MG63 (cell line): ENCODE data around the gene PCBP4. TPM values are rescaled to one million over a fixed set of nuclear protein-coding genes. Genes with fewer than 3 reads are reported as not detected.

Experiments
- DNase-seq: peaks from one replicate; pipeline ENCODE4 v3.0.0-alpha.2; 2020
- H3K27me3 ChIP-seq: fragments of 250-450 bp; sonication (Bioruptor Pico); 2 replicates; pipeline ENCODE4 v1.5.1; 2020; ENCODE audit warnings: mild to moderate bottlenecking, moderate library complexity
- H3K36me3 ChIP-seq: fragments of 250-450 bp; sonication (Bioruptor Pico); 2 replicates; pipeline ENCODE4 v1.5.1; 2020; ENCODE audit warnings: mild to moderate bottlenecking, moderate library complexity
- H3K4me3 ChIP-seq: fragments of 250-450 bp; sonication (Bioruptor Pico); 2 replicates; pipeline ENCODE4 v1.5.1; 2020; ENCODE audit warnings: mild to moderate bottlenecking, moderate library complexity
- H3K9me3 ChIP-seq: fragments of 250-450 bp; sonication (Bioruptor Pico); 2 replicates; pipeline ENCODE4 v1.5.1; 2020; ENCODE audit warnings: mild to moderate bottlenecking, moderate library complexity
- total RNA-seq: library from RNA; depleted of rRNA; stranded (reverse); fragments of >200 nt; shearing (Covaris generic); gene quantifications from 2 replicates; pipeline ENCODE4 v1.2.3, GENCODE V29; 2014; ENCODE audit warnings: low replicate concordance

Gene PCBP4
- total RNA-seq, 1 experiment from 2014 or later: 24.8 TPM

DNA sequence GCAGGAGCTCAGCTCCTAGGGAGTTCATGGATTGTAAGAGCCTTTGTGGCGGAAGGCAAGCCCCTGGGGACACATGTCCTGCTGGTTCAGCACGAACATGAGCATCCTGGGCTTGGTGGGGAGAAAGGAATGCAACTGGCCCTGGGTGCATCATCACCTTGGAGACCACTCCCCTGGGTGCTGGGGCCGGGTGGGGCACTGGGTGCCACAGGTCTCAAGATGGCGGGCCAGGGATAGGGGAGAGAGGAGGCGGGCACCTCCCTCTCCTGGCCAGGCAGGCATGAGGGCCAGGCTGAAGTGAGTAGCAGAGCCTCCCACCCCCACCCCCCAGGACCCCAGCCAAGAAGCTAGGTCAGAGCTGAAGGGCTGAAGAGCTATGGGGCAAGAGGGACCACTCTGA lies 768 bp downstream of the PCBP4 start:
- Histone ChIP-seq H3K36me3 (peaks cover under 1% of the 10 kb centered on the region; the same call in 1 of the 2 replicates), H3K27me3 (no peaks in the 10 kb centered on the region), H3K4me3 (peak overlapping the region; percentile 59), H3K9me3 (no peaks in the 10 kb centered on the region)
- DNase-seq: no peak

DNA sequence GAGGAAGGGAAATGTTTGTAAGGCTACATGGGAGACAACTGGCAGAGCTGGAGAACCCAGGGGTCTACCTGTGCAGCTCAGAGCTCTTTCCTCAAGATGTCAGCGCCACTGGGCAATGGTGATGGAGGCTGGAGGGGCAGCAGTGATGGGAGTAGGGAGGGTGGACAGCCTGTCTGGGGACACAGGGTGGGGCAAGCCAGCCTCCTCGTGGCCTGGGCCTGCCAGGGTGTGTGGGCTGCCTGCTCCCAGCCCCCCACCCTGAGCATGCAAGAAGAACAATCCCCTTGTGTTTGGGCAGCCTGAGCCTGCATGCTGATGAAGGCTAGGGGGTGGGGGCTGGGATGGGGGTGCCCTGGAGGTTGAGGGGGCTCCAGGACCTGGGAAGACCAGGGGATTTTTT lies 1.2 kb downstream of the PCBP4 start:
- Histone ChIP-seq H3K9me3 (no peaks in the 10 kb centered on the region), H3K4me3 (no peak overlapping the region), H3K27me3 (no peaks in the 10 kb centered on the region), H3K36me3 (no peaks in the 10 kb centered on the region)
- no peak for DNase-seq

DNA sequence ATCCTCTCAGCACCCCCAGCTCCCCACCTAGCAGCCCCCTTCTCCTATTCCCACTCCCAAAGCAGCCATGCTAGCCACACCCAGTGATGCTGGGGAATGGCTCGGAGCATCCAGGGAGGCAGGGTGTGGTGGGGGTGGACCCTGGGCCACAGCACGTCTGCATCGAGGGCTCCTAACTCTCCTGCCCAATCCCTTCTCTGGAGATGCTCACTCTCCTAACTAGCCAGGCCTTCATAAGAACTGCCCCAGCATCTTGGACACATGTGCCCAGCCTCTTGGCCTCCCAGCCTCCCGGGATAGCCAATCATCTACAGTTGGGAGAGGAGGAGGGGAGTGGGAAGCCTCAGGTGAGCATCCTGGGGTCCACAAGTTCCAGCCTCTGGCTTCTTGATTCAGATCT lies 2.7 kb downstream of the PCBP4 start:
- H3K4me3 ChIP-seq: no peak overlapping the region
- H3K36me3 ChIP-seq: no peaks in the 10 kb centered on the region
- no peaks in the 10 kb centered on the region for H3K27me3 ChIP-seq
- no peaks in the 10 kb centered on the region for H3K9me3 ChIP-seq
- no peak for DNase-seq

GRCh38 chr3:51963951-51964451 lies 3.3 kb downstream of the PCBP4 start:
- Histone ChIP-seq H3K9me3 (no peaks in the 10 kb centered on the region), H3K27me3 (no peaks in the 10 kb centered on the region), H3K4me3 (no peak overlapping the region), H3K36me3 (no peaks in the 10 kb centered on the region)
- DNase-seq: no peak

GRCh38 chr3:51962854-51963530 lies 4.3 kb downstream of the PCBP4 start:
- no peak for DNase-seq
- Histone ChIP-seq H3K36me3 (no peaks in the 10 kb centered on the region), H3K9me3 (no peaks in the 10 kb centered on the region), H3K4me3 (no peak overlapping the region), H3K27me3 (no peaks in the 10 kb centered on the region)

DNA sequence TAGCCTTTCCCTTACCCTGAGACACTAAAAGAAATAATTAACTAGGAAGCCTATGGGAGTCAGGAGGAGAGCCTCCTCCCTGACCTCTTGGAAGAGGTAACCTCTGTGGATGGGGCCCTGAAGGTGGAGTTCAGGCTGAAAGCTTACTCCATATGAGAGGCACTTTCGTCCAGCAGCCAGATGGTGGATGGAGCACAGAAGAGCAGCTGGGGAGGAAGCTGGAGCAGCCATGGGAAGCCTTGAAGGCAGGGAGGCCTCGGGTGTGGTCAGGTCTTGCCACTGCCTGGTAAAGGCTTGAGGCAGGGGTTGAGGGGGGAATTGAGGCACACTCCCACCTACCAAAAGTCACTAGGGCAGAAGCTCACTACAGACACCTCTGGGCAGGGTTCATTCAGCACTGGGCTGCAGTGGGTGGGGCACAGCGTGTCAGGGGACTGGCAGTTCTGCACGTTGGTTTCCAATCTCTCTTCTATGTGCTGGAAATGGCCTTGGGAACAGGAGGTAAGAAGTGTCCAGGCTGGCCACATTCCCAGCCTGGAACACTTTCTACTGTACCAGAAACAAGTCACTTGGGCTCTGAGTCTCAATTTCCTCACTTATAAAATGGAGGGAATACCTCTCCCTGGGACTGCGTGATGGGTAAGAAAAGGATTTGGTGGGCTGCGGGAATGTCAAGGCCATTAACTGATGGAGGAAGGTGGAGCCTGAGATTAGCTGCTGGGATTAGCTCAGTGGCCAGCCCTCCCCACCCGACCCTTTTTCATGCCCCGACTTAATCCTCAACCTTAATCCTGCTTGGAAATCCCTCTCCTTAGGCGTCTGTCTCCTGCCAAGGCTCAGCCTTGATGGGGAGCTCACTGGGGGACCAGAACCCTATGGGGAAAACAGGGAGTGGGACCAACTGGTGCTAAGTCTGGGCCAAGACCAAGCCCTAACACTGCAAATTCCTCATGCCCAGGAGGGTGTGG lies 5.4 kb downstream of the PCBP4 start:
- H3K4me3 ChIP-seq: no peak overlapping the region

DNA sequence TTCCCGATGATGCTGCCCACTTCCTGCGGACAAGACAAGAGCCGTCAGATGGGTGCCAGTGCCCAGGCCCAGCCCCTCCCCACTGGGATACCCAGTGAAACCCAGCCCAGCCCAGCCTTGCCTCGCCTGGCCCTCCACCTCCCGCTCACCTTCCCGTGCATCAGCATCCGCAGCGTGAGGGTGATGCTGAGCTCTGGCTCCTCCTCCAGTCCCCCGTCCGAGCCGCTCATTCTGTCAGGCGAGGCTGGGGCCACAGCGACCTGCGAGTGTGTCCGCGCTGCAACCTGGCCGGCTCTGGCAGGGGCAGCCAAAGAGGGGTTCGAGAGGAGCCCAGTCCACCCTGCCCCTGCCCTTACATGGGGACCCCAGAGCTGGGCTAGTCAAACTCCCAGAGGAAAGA lies 6.2 kb downstream of the PCBP4 start:
- H3K36me3 ChIP-seq: no peaks in the 10 kb centered on the region

More for the DNA sequence above, 5.4 kb downstream of the PCBP4 start:
- no peaks in the 10 kb centered on the region for H3K36me3 ChIP-seq
- no peak for DNase-seq
- no peaks in the 10 kb centered on the region for H3K9me3 ChIP-seq
- H3K27me3 ChIP-seq: no peaks in the 10 kb centered on the region

GRCh38 chr3:51960386-51960785 lies 6.9 kb downstream of the PCBP4 start:
- DNase-seq: no peak
- Histone ChIP-seq H3K36me3 (no peaks in the 10 kb centered on the region), H3K27me3 (no peaks in the 10 kb centered on the region), H3K9me3 (no peaks in the 10 kb centered on the region), H3K4me3 (no peak overlapping the region)

More for the DNA sequence above, 6.2 kb downstream of the PCBP4 start:
- DNase-seq: no peak
- H3K9me3 ChIP-seq: no peaks in the 10 kb centered on the region
- no peak overlapping the region for H3K4me3 ChIP-seq
- H3K27me3 ChIP-seq: no peaks in the 10 kb centered on the region

GRCh38 chr3:51959651-51960050 lies 7.6 kb downstream of the PCBP4 start:
- no peak for DNase-seq
- Histone ChIP-seq H3K36me3 (no peaks in the 10 kb centered on the region), H3K9me3 (no peaks in the 10 kb centered on the region), H3K27me3 (no peaks in the 10 kb centered on the region), H3K4me3 (no peak overlapping the region)

- Histone ChIP-seq H3K36me3 (no peaks in the 10 kb centered on the region), H3K27me3 (no peaks in the 10 kb centered on the region), H3K9me3 (no peaks in the 10 kb centered on the region), H3K4me3 (no peak overlapping the region)
- no peak for DNase-seq
Observed at GRCh38 chr3:51958603-51959521, 8.4 kb downstream of the PCBP4 start.

DNA sequence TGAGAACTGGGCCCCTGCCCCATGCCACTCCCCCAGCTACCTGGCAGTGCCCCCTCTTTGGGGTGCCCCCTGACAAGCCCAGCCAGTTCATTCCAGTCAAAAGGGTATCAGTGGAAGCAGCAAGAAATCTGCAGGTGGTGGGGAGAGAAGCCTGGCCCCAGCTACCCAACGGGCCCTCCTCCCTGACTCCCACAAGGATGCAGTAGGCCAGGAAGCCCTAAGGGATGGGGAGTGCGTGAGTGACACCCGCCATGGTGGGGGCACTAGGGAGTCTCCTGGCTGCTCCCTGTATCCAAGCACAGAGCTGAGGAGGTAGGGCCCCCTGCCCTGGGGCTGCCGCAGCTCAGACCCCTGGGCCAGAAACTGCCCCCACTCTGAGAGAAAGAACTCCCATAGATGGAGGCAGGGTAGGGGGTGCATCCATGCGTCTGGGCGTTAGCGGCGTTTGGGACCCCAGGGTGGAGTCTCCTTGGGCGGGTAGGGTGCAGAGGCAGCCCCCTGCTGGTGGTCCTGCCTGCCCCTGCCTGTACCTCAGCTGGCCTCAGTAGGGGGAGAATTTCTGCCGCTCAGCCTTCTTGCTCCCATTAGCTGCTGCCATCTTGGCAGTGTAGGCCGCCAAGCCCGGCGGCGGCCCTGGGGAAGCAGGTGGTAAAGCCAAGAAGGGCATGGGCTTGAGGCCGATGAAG lies 9.6 kb downstream of the PCBP4 start:
- Histone ChIP-seq H3K9me3 (no peaks in the 10 kb centered on the region), H3K4me3 (no peak overlapping the region), H3K36me3 (no peaks in the 10 kb centered on the region), H3K27me3 (no peaks in the 10 kb centered on the region)
- DNase-seq: no peak

DNA sequence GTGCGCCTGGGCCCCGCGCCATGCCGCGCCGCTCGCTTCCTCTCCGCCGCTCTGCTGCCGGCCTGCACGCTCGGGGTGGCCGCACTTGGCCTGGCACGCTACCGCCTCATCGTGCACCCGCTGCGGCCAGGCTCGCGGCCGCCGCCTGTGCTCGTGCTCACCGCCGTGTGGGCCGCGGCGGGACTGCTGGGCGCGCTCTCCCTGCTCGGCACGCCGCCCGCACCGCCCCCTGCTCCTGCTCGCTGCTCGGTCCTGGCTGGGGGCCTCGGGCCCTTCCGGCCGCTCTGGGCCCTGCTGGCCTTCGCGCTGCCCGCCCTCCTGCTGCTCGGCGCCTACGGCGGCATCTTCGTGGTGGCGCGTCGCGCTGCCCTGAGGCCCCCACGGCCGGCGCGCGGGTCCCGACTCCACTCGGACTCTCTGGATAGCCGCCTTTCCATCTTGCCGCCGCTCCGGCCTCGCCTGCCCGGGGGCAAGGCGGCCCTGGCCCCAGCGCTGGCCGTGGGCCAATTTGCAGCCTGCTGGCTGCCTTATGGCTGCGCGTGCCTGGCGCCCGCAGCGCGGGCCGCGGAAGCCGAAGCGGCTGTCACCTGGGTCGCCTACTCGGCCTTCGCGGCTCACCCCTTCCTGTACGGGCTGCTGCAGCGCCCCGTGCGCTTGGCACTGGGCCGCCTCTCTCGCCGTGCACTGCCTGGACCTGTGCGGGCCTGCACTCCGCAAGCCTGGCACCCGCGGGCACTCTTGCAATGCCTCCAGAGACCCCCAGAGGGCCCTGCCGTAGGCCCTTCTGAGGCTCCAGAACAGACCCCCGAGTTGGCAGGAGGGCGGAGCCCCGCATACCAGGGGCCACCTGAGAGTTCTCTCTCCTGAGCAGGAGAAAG lies 11.1 kb downstream of the PCBP4 start:
- DNase-seq: no peak
- Histone ChIP-seq H3K36me3 (no peaks in the 10 kb centered on the region), H3K4me3 (no peak overlapping the region), H3K27me3 (no peaks in the 10 kb centered on the region), H3K9me3 (no peaks in the 10 kb centered on the region)

- no peaks in the 10 kb centered on the region for H3K36me3 ChIP-seq
- H3K27me3 ChIP-seq: no peaks in the 10 kb centered on the region
- no peaks in the 10 kb centered on the region for H3K9me3 ChIP-seq
- no peak for DNase-seq
- no peak within 1 kb of the TSS for H3K4me3 ChIP-seq
Observed at GRCh38 chr3:51955175-51955892, 11.9 kb downstream of the PCBP4 start, which contains the start of gene GPR62. GPR62 (plus strand) TSS chr3:51955381; CDS start chr3:51955653, 272 bp downstream.

GRCh38 chr3:51954713-51955112 lies 12.5 kb downstream of the PCBP4 start:
- no peak for DNase-seq
- Histone ChIP-seq H3K4me3 (no peak overlapping the region), H3K27me3 (no peaks in the 10 kb centered on the region), H3K9me3 (no peaks in the 10 kb centered on the region), H3K36me3 (no peaks in the 10 kb centered on the region)

DNA sequence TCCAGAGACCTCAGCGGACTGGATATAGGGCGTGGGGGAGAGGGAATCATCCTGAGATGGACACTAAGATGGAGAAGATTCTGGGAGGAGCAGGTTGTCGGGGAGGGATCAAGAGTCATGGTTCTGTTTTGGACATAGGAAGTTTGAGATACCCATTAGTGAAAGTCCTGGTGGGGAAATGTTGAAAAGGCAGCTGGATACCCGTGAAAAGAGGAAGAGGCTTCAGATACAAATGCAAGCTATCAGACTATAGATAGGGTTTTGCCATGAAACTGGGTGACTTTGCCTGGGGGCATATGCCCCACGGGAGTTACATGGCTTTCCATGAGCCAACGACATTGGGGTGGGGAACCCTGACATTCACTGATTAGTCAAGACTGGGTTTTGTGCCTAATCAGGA lies 13.1 kb downstream of the PCBP4 start:
- no peak for DNase-seq

More for the DNA sequence above, 13.1 kb downstream of the PCBP4 start:
- Histone ChIP-seq H3K36me3 (no peaks in the 10 kb centered on the region), H3K4me3 (no peak overlapping the region), H3K9me3 (no peaks in the 10 kb centered on the region), H3K27me3 (no peaks in the 10 kb centered on the region)
